Common myeloid progenitor, CD34-positive (primary cell): Measurements from ENCODE around the gene STAT5B.

Experiments used
- CTCF ChIA-PET: fragments of 350-600 bp; sonication (Branson Sonifier 250); formaldehyde crosslinking; loops from one replicate; lab custom pipeline; 2021; ENCODE audit warnings: antibody characterized with exemption; lab: Charles Lee
- POLR2A ChIA-PET: fragments of 350-600 bp; sonication (Branson Sonifier 250); formaldehyde crosslinking; loops from one replicate; lab custom pipeline; 2021; ENCODE audit warnings: antibody characterized with exemption; lab: Charles Lee
- DNase-seq, 3 donors: peaks; one replicate each; pipeline versions ENCODE4 v3.0.0 to v3.0.0-alpha.2; 2013
- H3K27ac ChIP-seq, 2 experiments: 1 replicate in 1 of 2; 2 replicates in 1 of 2; pipeline ENCODE4 v1.7.0; 2013; ENCODE audit warnings: inconsistent platforms in 2 of 2, low read length in 2 of 2, mild to moderate bottlenecking in 2 of 2, low read depth in 1 of 2, moderate library complexity in 1 of 2; ENCODE audit not compliant: severe bottlenecking in 2 of 2, insufficient read depth in 1 of 2, poor library complexity in 1 of 2
- H3K27me3 ChIP-seq, 5 experiments: replicated peaks in 2 of 5; 1 replicate in 3 of 5; 2 replicates in 2 of 5; pipeline versions ENCODE4 v1.6.1 to v1.7.0; 2013; ENCODE audit warnings: low read length in 4 of 5, mild to moderate bottlenecking in 2 of 5, moderate library complexity in 2 of 5, inconsistent platforms in 1 of 5; ENCODE audit not compliant: insufficient read depth in 5 of 5, control insufficient read depth in 4 of 5
- H3K36me3 ChIP-seq, 4 experiments: 1 replicate in 2 of 4; 2 replicates in 2 of 4; pipeline versions ENCODE4 v1.6.1 to v1.7.0; 2013; ENCODE audit warnings: low read length in 3 of 4, control low read depth in 1 of 4, mild to moderate bottlenecking in 1 of 4; ENCODE audit not compliant: control insufficient read depth in 4 of 4, insufficient read depth in 4 of 4
- H3K4me1 ChIP-seq, 4 experiments: 1 replicate in 3 of 4; 2 replicates in 1 of 4; pipeline versions ENCODE4 v1.6.1 to v1.7.1; 2013; ENCODE audit warnings: low read length in 3 of 4, mild to moderate bottlenecking in 3 of 4, control low read depth in 1 of 4, inconsistent platforms in 1 of 4, moderate library complexity in 1 of 4; ENCODE audit not compliant: control insufficient read depth in 4 of 4, insufficient read depth in 4 of 4; ENCODE audit errors: control extremely low read depth in 1 of 4
- H3K4me3 ChIP-seq, 7 experiments: 1 replicate in 4 of 7; 2 replicates in 3 of 7; pipeline versions ENCODE4 v1.5.1 to v1.7.0; 2013; ENCODE audit warnings: mild to moderate bottlenecking in 7 of 7, low read length in 6 of 7, moderate library complexity in 6 of 7, inconsistent platforms in 2 of 7, low read depth in 2 of 7, control low read depth in 1 of 7; ENCODE audit not compliant: insufficient read depth in 4 of 7, control insufficient read depth in 1 of 7; ENCODE audit errors: extremely low read depth in 1 of 7
- H3K9me3 ChIP-seq, 5 experiments: 1 replicate in 4 of 5; 2 replicates in 1 of 5; pipeline versions ENCODE4 v1.6.1 to v1.7.1; 2013; ENCODE audit warnings: low read length in 4 of 5, mild to moderate bottlenecking in 2 of 5, inconsistent platforms in 1 of 5, low read depth in 1 of 5, moderate library complexity in 1 of 5; ENCODE audit not compliant: control insufficient read depth in 4 of 5, insufficient read depth in 2 of 5; ENCODE audit errors: control extremely low read depth in 1 of 5
- WGBS: methylation state at CpG from one replicate; pipeline ENCODE4 v1.1.5; 2013; ENCODE audit not compliant: insufficient coverage; 5-methylcytosine and 5-hydroxymethylcytosine counted together

Gene STAT5B

DNA sequence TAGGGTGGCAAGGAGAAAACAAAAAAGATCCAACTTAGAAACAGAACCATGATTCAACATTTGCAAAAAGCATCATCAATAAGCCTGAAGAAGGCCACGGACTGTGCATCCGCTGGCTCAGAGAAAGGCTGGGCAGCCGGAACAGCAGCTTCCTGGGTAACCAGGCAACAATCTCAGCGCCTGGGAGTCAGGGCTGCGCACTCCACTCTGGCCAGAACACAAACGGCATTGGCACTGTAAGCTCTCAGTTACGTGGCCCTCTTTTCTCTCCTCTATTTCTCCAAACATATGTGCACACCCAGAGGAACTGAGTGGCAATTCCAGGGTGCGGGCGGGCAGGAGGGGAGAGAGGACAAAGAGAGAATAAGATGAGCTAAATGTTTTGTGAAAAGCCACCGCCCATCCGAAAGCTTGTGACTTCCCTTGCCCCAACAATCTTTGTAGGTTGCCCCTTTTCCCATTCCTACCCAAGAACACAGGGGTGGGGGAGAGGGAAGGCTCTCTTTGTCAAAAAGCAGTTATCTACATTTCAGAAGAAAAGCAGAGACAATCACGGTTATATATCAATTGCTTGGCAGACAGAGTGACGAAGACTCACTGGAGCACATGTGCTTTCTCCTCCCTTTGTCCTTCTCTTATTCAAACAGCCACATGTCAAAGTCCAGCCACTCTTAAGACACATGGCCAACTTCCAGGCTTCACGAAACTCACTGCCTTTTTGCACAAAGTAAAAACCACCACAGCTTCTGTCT is 75.3 kb downstream of the STAT5B start:
- H3K36me3 ChIP-seq: peaks cover 2 to 59% (median 46%) of the 10 kb centered on the region in 4 experiments
- no peak overlapping the region for H3K4me3 ChIP-seq
- CTCF ChIA-PET: interaction anchor here (0.7 to 1.7 kb wide), 7 partner anchors 11 to 88 kb away, joined by 3 to 5 read pairs (median 3); partner anchors contain the start of gene STAT5A
- WGBS: 91% methylated on average over 6 of the region's 14 CpGs
- H3K4me1 ChIP-seq: peaks cover 6 to 16% (median 13%) of the 10 kb centered on the region in 4 experiments
- no peaks in the 10 kb centered on the region for H3K27me3 ChIP-seq
- POLR2A ChIA-PET: no interaction called here
- DNase-seq: no peak
- peak overlapping the region in 1 of 2 experiments; percentile 67 for H3K27ac ChIP-seq
- H3K9me3 ChIP-seq: no peaks in the 10 kb centered on the region

DNA sequence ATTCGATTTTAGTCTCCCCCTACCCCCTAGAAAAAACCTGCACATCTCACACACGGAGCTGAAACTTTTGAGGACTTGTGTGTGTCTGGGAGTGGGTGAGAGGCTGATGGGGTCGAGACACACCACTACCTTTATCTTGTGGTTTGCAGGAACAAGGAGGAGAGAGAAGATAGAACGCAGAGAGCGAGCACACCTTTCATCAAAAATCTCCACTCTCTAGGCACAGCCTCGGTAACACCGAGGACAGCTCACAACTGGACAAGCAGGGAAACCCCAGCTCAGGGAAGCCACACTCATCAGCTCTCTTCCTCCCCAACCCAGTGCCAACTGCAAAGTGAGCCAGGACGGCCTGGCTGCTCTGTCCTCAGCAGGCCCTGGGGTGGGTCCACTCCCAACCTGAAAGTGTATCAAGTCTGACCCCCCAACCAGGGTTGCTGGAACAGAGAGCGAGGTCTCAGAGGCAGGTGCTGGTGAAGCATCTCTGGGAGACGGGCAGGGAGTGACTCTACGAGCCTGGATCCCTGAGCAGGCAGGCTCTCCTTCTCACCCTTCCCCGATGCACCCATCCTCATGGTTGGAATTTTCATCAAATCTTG is 76.7 kb downstream of the STAT5B start:
- Histone ChIP-seq H3K27me3 (no peaks in the 10 kb centered on the region), H3K4me1 (peaks cover 6 to 18% (median 15%) of the 10 kb centered on the region in 4 experiments), H3K4me3 (no peak overlapping the region), H3K9me3 (no peaks in the 10 kb centered on the region), H3K27ac (peak overlapping the region; percentile 40 to 67), H3K36me3 (peaks cover 2 to 48% (median 39%) of the 10 kb centered on the region in 4 experiments)
- POLR2A ChIA-PET: interaction anchor here (0.5 kb wide), 1 partner anchor 9 kb away, joined by 4 read pairs; no protein-coding TSS in a partner anchor
- WGBS: 49% methylated on average over 3 of the region's 12 CpGs
- CTCF ChIA-PET: interaction anchor here (0.7 to 1.4 kb wide), 5 partner anchors 9 to 183 kb away, joined by 3 read pairs; partner anchors contain the start of gene DNAJC7
- no peak for DNase-seq

DNA sequence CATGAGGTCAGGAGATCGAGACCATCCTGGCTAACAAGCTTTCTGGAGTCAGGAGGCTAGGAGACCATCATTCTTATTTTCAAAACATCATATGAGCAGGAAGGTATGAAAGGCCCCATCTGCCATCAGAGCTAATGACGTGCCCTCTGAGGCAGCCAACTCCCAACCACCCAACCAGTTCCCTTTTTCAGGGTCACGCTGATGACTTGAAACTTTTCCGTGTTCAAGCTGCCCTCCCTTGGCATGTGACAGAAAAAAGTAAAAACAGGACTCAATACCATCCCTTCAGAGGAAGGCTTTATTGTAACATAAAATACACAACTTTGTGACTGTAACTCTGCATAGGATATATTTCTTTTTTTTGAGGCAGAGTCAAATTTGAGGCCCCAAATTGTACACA is 77.3 kb downstream of the STAT5B start:
- ChIA-PET POLR2A (interaction anchor here (0.5 kb wide), 1 partner anchor 9 kb away, joined by 4 read pairs; no protein-coding TSS in a partner anchor), CTCF (interaction anchor here (0.7 to 1.8 kb wide), 5 partner anchors 10 to 182 kb away, joined by 3 to 5 read pairs (median 3); partner anchors contain the start of gene DNAJC7)
- DNase-seq: peak; percentile 72 to 88 (median 84)
- Histone ChIP-seq H3K36me3 (peaks cover 2 to 41% (median 34%) of the 10 kb centered on the region in 4 experiments), H3K4me1 (peaks cover 6 to 24% (median 20%) of the 10 kb centered on the region in 4 experiments), H3K9me3 (no peaks in the 10 kb centered on the region), H3K27me3 (no peaks in the 10 kb centered on the region), H3K4me3 (no peak overlapping the region), H3K27ac (peak overlapping the region; percentile 46 to 67)
- WGBS: 0% methylated on average over 3 of the region's 4 CpGs

DNA sequence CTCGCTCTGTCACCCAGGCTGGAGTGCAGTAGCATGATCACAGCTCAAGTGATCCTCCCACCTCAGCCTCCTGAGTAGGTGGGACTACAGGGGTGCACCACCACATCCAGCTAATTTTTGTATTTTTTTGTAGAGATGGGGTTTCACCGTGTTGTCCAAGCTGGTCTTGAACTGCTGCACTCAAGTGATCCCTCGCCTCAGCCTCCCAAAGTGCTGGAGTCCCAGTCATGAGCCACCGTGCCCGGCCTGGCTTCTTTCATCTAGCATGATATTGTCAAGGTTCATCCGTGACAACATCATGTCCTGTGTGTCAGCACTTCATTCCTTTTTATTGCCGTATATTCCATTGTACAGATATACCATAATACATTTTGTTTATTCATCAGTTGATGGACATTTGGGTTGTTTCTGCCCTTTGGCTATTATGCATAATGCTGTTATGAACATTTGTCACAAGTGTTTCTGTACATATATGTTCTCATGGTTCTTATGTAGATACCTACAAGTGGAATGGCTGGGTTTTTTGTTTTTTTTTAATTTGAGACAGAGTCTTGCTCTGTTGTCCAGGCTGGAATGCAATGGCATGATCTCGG is 78.5 kb downstream of the STAT5B start:
- Histone ChIP-seq H3K4me3 (no peak overlapping the region), H3K27ac (no peak overlapping the region), H3K27me3 (no peaks in the 10 kb centered on the region), H3K4me1 (peaks cover 8 to 36% (median 31%) of the 10 kb centered on the region in 4 experiments), H3K36me3 (peaks cover 2 to 35% (median 26%) of the 10 kb centered on the region in 4 experiments), H3K9me3 (no peaks in the 10 kb centered on the region)
- DNase-seq: no peak
- ChIA-PET POLR2A (no interaction called here), CTCF (interaction anchor here (1.4 to 1.8 kb wide), 2 partner anchors 9 to 181 kb away, joined by 3 to 5 read pairs; partner anchors contain the start of gene DNAJC7)
- 96% methylated on average over 5 of the region's 8 CpGs for WGBS

DNA sequence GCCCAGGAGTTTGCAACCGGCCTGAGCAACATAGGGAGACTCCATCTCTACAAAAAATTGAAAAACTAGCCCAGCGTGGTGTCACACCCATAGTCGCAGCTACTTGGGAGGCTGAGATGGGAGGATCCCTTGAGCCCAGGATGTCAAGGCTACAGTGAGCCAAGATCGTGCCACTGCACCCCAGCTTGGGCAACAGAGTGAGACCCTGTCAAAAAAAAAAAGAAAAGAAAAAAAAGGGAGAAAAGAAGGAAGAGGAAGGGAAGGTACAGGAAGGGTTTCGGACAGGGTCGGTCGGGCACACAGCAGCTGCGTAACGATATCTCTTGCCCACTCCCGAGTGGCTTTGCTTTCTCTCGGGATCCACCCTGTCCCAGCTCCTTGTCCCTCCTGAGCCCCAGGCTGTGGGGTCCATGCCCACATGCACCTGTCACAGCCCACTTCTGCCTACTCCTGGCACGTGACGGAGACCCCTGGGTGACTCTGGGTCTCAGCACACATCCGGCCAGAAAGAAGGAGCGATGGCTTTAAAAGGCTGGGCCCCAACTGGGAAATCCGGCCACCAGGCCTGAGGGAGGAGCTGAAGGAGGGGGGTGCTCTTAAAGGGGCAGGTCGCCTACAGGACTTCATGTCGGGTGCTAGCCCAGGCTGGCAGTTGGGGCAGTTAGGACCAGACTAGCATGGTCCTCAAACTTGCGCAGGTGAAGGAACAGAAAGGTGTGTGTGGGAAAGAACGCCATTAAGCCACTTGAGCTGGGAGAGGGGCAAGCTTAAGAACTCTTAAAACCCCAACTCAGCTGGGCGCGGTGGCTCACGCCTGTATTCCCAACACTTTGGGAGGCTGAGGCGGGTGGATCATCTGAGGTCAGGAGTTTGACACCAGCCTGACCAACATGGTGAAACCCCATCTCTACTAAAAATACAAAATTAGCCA is 82.0 kb downstream of the STAT5B start, which contains the start of gene GHDC:
TSS of gene GHDC (minus strand) at position 526 of the 931 bp plus-strand sequence. CDS start 913 bp downstream, outside the sequence.
- peak; percentile 65 to 82 (median 77) for DNase-seq
- Histone ChIP-seq H3K36me3 (peaks cover 0 to 20% (median 13%) of the 10 kb centered on the region in 4 experiments), H3K4me1 (peaks cover 8 to 37% (median 26%) of the 10 kb centered on the region in 4 experiments), H3K9me3 (no peaks in the 10 kb centered on the region), H3K27ac (peak within 1 kb of the TSS; percentile 36 to 71), H3K4me3 (peak within 1 kb of the TSS; percentile 79 to 99 (median 96)), H3K27me3 (no peaks in the 10 kb centered on the region)
- POLR2A ChIA-PET: no interaction called here
- 6% methylated on average over 17 of the region's 24 CpGs for WGBS
- CTCF ChIA-PET: interaction anchor here (0.7 to 4.0 kb wide), 11 partner anchors 10 to 345 kb away, joined by 3 to 14 read pairs (median 3); partner anchors contain the start of genes CNP and NKIRAS2
